ENCODE results near the gene TMEM179.

DNA sequence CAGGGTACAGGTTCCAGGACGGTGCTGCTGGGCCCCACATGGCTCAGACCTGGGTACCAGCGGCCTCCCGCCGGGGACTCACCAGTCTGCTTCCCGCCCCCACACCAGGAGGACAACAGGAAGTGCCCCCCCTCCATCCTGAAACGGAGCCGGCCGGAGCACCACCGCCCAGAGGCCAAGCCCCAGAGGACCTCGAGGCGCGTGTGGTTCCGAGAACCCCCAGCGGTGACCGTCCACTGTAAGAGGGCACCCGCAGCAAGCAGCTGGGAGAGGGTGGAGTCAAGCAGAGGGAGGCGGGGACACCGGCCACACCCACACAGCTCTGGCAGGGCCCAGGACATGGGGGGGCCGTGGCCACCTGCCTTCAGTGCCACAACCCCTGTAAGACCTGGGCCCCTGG, 16.9 kb downstream of the TMEM179 start:
- TF ChIP-seq, protein P1, sequence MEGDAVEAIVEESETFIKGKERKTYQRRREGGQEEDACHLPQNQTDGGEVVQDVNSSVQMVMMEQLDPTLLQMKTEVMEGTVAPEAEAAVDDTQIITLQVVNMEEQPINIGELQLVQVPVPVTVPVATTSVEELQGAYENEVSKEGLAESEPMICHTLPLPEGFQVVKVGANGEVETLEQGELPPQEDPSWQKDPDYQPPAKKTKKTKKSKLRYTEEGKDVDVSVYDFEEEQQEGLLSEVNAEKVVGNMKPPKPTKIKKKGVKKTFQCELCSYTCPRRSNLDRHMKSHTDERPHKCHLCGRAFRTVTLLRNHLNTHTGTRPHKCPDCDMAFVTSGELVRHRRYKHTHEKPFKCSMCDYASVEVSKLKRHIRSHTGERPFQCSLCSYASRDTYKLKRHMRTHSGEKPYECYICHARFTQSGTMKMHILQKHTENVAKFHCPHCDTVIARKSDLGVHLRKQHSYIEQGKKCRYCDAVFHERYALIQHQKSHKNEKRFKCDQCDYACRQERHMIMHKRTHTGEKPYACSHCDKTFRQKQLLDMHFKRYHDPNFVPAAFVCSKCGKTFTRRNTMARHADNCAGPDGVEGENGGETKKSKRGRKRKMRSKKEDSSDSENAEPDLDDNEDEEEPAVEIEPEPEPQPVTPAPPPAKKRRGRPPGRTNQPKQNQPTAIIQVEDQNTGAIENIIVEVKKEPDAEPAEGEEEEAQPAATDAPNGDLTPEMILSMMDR (IDR thresholded peaks at IDR 0.05), result no peak
- no peak for TF ChIP-seq EP300 (IDR thresholded peaks at IDR 0.05)
